Keratinocyte (primary cell): ENCODE results near the gene ELAVL3. TPM values are rescaled to one million over a fixed set of nuclear protein-coding genes. Genes with fewer than 3 reads are reported as not detected.

Experiments used
- DNase-seq: peaks from one replicate; pipeline ENCODE4 v3.0.0-alpha.2; 2011; ENCODE audit warnings: low read depth, missing footprints, low spot score
- FAIRE-seq: peaks from 2 replicates; lab custom pipeline; 2011; peaks lifted over from hg19 to GRCh38; lab: Jason Lieb, UNC
- H2AFZ ChIP-seq: 2 replicates; pipeline ENCODE4 v1.6.0; 2012; ENCODE audit warnings: low read length, control low read depth, inconsistent platforms; ENCODE audit not compliant: control insufficient read depth
- H3K27ac ChIP-seq: 2 replicates; pipeline ENCODE4 v1.5.1; 2011; ENCODE audit warnings: low read length; ENCODE audit not compliant: control insufficient read depth, insufficient read depth
- H3K27me3 ChIP-seq: 3 replicates; pipeline ENCODE4 v1.6.0; 2011; ENCODE audit warnings: low read length; ENCODE audit not compliant: control insufficient read depth, insufficient read depth; ENCODE audit errors: extremely low read depth
- H3K36me3 ChIP-seq, 2 experiments: 2 replicates in 1 of 2; 3 replicates in 1 of 2; pipeline ENCODE4 v1.5.1; 2011; ENCODE audit warnings: low read length in 2 of 2, mild to moderate bottlenecking in 1 of 2; ENCODE audit not compliant: control insufficient read depth in 2 of 2, insufficient read depth in 2 of 2; ENCODE audit errors: extremely low read depth in 1 of 2
- H3K4me1 ChIP-seq: 3 replicates; pipeline ENCODE4 v1.5.1; 2011; ENCODE audit warnings: low read length; ENCODE audit not compliant: control insufficient read depth, insufficient read depth; ENCODE audit errors: extremely low read depth
- H3K4me2 ChIP-seq: 3 replicates; pipeline ENCODE4 v1.6.0; 2011; ENCODE audit warnings: low read depth, low read length; ENCODE audit not compliant: control insufficient read depth, insufficient read depth; ENCODE audit errors: extremely low read depth
- H3K4me3 ChIP-seq, 3 experiments: fragments of 200-600 bp in 1 of 3; sonication (generic) in 1 of 3; 2 replicates in 2 of 3; 3 replicates in 1 of 3; pipeline ENCODE4 v1.5.1; 2011 to 2016; ENCODE audit warnings: low read length in 3 of 3, mild to moderate bottlenecking in 3 of 3, control low read depth in 2 of 3, inconsistent platforms in 1 of 3, low read depth in 1 of 3, mixed read lengths in 1 of 3, mixed run types in 1 of 3, moderate library complexity in 1 of 3; ENCODE audit not compliant: control insufficient read depth in 2 of 3, insufficient read depth in 2 of 3; ENCODE audit errors: extremely low read depth in 1 of 3
- H3K79me2 ChIP-seq: 2 replicates; pipeline ENCODE4 v1.6.0; 2012; ENCODE audit warnings: low read length; ENCODE audit not compliant: control insufficient read depth, insufficient read depth
- H3K9ac ChIP-seq: 3 replicates; pipeline ENCODE4 v1.6.0; 2011; ENCODE audit warnings: low read length; ENCODE audit not compliant: control insufficient read depth, insufficient read depth; ENCODE audit errors: extremely low read depth
- H3K9me1 ChIP-seq: 3 replicates; pipeline ENCODE4 v1.6.0; 2011; ENCODE audit warnings: low read length; ENCODE audit not compliant: control insufficient read depth, insufficient read depth; ENCODE audit errors: extremely low read depth
- H3K9me3 ChIP-seq: 2 replicates; pipeline ENCODE4 v1.5.1; 2012; ENCODE audit warnings: low read depth, low read length; ENCODE audit not compliant: control insufficient read depth
- H4K20me1 ChIP-seq: 3 replicates; pipeline ENCODE4 v1.6.0; 2011; ENCODE audit warnings: low read length; ENCODE audit not compliant: control insufficient read depth, insufficient read depth; ENCODE audit errors: extremely low read depth
- CTCF ChIP-seq, 3 experiments: IDR thresholded peaks in 1 of 3; conservative IDR thresholded peaks in 1 of 3; optimal IDR thresholded peaks in 1 of 3; 2 replicates in 2 of 3; 3 replicates in 1 of 3; pipeline versions ENCODE3 to v1.5.1; 2011; ENCODE audit warnings: low read length in 3 of 3, mild to moderate bottlenecking in 3 of 3, moderate library complexity in 2 of 3, control low read depth in 1 of 3, inconsistent platforms in 1 of 3; ENCODE audit not compliant: insufficient read depth in 2 of 3; ENCODE audit errors: extremely low read depth in 1 of 3
- EZH2 ChIP-seq: IDR thresholded peaks from one replicate; pipeline ENCODE4 v1.6.1; 2012; ENCODE audit warnings: inconsistent platforms, mild to moderate bottlenecking, low read length, moderate library complexity
- dilution Hi-C: fragments of 300-500 bp; cut with MboI; formaldehyde crosslinking; loops from one replicate; pipeline ENCODE4 v1.7.0; 2020; ENCODE audit warnings: low sequenced_read_pairs; ENCODE audit not compliant: extremely low pct_ligation_motif_present
- polyA plus RNA-seq, 5 experiments: library from polyadenylated mRNA; depleted of rRNA in 3 of 5; stranded (reverse) in 3 of 5; stranded (forward) in 1 of 5; unstranded in 1 of 5; fragments of >200 nt; gene quantifications; 1 replicate in 1 of 5; 2 replicates in 3 of 5; 3 replicates in 1 of 5; pipeline versions ENCODE4 v1.2.1 to v1.2.3, GENCODE V29; 2011 to 2012; ENCODE audit warnings: missing spikeins in 2 of 5, low read depth in 1 of 5, low replicate concordance in 1 of 5

ELAVL3 gene
- polyA plus RNA-seq, 1 donor (not counting 4 experiments of a cell fraction or from before 2014, with no cell fraction given) = not detected

GRCh38 chr19:11450570-11451326 is 30.1 kb downstream of the ELAVL3 start:
- dilution Hi-C loops = no loop called here
- Histone ChIP-seq H3K9me3 (no peaks in the 10 kb centered on the region), H3K9me1 (no peaks in the 10 kb centered on the region), H3K4me1 (no peaks in the 10 kb centered on the region), H3K79me2 (no peaks in the 10 kb centered on the region), H3K9ac (no peak overlapping the region), H3K4me2 (no peak overlapping the region), H2AFZ (no peak overlapping the region), H3K27me3 (no peaks in the 10 kb centered on the region), H3K4me3 (no peak overlapping the region), H4K20me1 (no peaks in the 10 kb centered on the region), H3K27ac (no peak overlapping the region), H3K36me3 (peaks cover 14 to 23% of the 10 kb centered on the region in 2 experiments)
- no peak for FAIRE-seq
- no peak for DNase-seq
- TF ChIP-seq CTCF (optimal IDR thresholded peaks at IDR 0.05 in 1 of 3, IDR thresholded peaks at IDR 0.05 in 1 of 3, conservative IDR thresholded peaks at IDR 0.05 in 1 of 3; ENCODE audit: extremely low read depth in 1 of 3, insufficient read depth in 2 of 3, low read length in 3 of 3) (no peak), EZH2 (no peak)

GRCh38 chr19:11448923-11449554 is 31.8 kb downstream of the ELAVL3 start:
- DNase-seq (no peak), FAIRE-seq (no peak)
- Histone ChIP-seq H3K4me3 (no peak overlapping the region), H3K27me3 (no peaks in the 10 kb centered on the region), H4K20me1 (no peaks in the 10 kb centered on the region), H3K36me3 (peaks cover 21 to 30% of the 10 kb centered on the region in 2 experiments), H2AFZ (no peak overlapping the region), H3K4me1 (peaks cover 6% of the 10 kb centered on the region), H3K9me1 (no peaks in the 10 kb centered on the region), H3K9me3 (no peaks in the 10 kb centered on the region), H3K4me2 (no peak overlapping the region), H3K27ac (no peak overlapping the region), H3K79me2 (peaks cover 7% of the 10 kb centered on the region), H3K9ac (no peak overlapping the region)
- dilution Hi-C loops = no loop called here
- no peak for TF ChIP-seq EZH2
- no peak for TF ChIP-seq CTCF (optimal IDR thresholded peaks at IDR 0.05 in 1 of 3, IDR thresholded peaks at IDR 0.05 in 1 of 3, conservative IDR thresholded peaks at IDR 0.05 in 1 of 3; ENCODE audit: extremely low read depth in 1 of 3, insufficient read depth in 2 of 3, low read length in 3 of 3)
